DMS153 treated with DMSO at 0.1 percent for 48 hours (cell line): ENCODE data around the gene CSNK2A2.

Source experiments
- DNase-seq: peaks from one replicate; lab custom pipeline; 2025; ENCODE audit not compliant: unreplicated experiment; lab: John Stamatoyannopoulos, UW

The CSNK2A2 gene

DNA sequence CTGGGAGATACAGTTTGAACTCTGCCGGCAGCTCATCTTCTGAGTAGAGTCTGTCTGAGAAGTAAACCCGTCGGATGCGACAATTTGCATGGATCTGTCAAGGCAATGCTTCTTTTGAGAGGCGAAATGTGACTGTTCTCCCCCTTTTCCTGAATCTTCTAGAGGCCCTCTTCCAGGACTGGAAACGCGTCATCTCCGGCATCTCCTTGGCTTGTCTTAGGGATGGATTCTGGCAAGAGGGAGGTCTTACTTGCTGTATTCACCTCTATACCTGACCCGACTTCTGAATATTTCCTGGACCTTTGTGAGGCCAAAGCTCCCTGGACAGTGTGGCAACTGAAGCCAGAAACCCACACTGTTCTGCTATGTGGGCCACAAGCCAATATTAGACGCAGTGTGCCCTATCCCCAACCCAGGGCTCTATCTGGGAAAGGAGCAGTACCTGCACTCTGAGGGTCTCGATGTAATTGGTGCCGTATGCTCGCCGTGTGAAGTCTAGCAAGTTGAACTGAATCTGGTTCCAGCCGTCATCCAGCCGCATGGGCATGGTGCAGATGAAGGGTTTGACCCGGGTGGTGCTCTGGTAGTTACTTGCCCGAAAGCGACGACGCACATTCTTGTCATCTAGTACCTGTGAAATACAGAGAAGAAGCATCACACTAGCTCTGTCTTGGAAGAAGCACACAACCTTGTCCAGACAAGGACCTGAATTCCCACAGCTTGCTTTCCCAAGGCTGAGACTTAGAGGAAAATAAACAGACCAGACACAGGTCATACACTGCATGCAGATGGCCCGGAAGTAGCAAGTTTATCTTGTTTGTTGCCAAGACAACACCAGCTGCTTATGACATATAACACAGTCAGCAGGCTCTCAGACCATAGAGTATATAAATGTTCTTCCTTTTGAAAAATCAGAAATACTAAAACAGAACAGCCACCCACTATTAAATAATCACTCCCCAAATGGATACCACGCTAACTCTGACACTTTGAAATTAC is 82.8 kb downstream of the CSNK2A2 start:
- no peak for DNase-seq

DNA sequence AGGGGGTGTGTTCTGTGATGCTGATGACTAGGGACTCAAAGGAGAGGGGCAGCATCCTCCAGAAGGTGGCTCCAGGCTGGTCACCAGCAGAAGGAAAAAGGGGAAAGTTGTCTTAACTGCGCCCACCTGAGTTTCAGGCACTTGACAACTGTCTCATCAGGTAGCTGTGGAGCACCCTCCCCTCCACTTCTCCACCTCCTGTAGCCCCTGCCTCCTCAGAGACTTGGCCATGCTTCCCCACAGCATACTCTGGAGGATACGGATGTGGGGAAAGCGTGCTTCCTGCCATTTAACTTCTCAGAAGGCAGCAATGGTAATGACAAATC is 86.6 kb downstream of the CSNK2A2 start:
- DNase-seq, result no peak

DNA sequence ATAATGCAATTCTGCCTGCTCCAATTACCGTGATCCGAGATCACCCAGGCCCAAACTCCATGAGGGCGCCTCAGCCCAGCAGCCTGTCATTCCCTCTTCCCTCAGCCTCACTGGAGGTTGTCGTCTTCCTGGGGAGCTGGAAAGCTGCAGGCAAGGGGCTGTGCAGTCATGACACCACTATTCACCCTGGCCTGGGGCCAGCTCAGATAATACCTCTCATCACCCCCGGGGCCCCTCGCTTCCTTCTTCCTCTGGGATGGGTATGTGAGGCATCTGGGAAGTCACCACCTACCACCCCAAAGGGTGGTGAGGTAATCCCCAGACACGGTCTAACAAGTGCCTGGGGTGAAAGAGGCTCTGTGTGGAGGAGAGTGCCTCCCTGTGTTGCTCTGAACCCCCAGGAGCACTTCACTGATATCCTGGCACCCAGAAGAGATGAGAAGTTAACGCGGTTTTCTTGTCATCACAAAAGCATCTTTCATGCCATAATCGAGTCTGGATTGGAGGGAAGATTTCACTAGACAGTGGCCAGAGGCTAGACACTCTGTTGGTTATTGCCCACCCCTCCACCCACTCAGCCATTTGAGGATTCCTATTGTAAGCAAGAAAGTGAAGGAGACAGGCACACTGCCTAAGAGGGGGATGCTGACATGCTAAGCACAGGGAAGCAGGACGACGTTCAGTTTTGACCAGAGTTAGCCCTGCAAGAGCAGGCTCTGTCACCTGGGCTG is 87.2 kb downstream of the CSNK2A2 start:
- no peak for DNase-seq

DNA sequence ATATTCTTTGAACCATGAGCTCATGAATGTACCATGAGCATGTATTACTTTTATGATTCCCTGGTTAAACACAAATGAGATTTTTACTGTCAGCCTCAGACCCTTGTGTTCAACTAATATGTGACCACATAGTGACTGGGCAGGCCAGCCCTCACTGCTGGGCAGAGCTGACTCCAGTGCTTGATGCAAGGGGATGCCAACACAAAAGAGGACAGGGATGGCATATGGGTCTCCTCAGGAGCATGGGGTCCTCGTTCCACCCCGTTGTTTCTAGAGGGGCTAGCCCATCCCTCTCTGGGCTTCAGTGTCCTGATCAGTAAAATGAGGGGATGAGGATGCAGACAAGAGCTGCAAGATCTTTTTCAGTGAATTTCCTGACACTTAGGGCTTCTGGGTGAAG is 88.0 kb downstream of the CSNK2A2 start:
- DNase-seq, result no peak

DNA sequence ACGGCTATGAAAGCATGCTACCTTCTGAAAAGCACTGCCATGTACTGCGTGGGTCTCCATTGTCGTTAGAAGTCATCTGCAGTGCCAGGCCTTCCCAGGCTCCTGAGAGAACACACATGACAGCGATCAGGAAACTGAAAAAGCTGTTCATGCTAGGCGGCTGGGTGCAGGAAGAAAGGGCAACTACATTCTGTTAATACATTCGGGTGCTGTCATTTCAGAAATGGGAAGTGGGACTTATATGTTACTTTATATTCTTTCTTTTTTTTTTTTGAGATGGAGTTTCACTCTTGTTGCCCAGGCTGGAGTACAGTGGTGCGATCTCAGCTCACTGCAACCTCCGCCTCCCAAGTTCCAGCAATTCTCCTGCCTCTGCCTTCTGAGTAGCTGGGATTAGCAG is 88.6 kb downstream of the CSNK2A2 start:
- no peak for DNase-seq
